Measurements from ENCODE around the gene HTR3A. TPM values are rescaled to one million over a fixed set of nuclear protein-coding genes. Genes with fewer than 3 reads are reported as not detected.

HTR3A gene
- total RNA-seq, 1 experiment from 2014 or later, result not detected

GRCh38 chr11:113977701-113978100 lies 2.8 kb downstream of the HTR3A start:
- no peak for DNase-seq (ENCODE audit: extremely low read depth, low read depth)

GRCh38 chr11:113979431-113979830 lies 4.5 kb downstream of the HTR3A start:
- DNase-seq (ENCODE audit: extremely low read depth, low read depth), result no peak

GRCh38 chr11:113980785-113981184 lies 5.9 kb downstream of the HTR3A start:
- DNase-seq (ENCODE audit: extremely low read depth, low read depth), result no peak

GRCh38 chr11:113982306-113982705 lies 7.4 kb downstream of the HTR3A start:
- DNase-seq (ENCODE audit: extremely low read depth, low read depth), result no peak

- DNase-seq (ENCODE audit: extremely low read depth, low read depth), result no peak
Observed at GRCh38 chr11:113984781-113985180, 9.9 kb downstream of the HTR3A start.

GRCh38 chr11:113985906-113986305 lies 11.0 kb downstream of the HTR3A start:
- DNase-seq (ENCODE audit: extremely low read depth, low read depth), result no peak

- no peak for DNase-seq (ENCODE audit: extremely low read depth, low read depth)
Observed at GRCh38 chr11:113986351-113987140, 11.6 kb downstream of the HTR3A start.

- no peak for DNase-seq (ENCODE audit: extremely low read depth, low read depth)
Observed at GRCh38 chr11:113989381-113989780, 14.5 kb downstream of the HTR3A start.

- no peak for DNase-seq (ENCODE audit: extremely low read depth, low read depth)
Observed at GRCh38 chr11:113989916-113990315, 15.0 kb downstream of the HTR3A start.

- DNase-seq (ENCODE audit: extremely low read depth, low read depth), result peak; percentile 21
Observed at GRCh38 chr11:113991170-113991569, 16.3 kb downstream of the HTR3A start.

GRCh38 chr11:113991718-113992458 lies 17.0 kb downstream of the HTR3A start:
- DNase-seq (ENCODE audit: extremely low read depth, low read depth), result no peak

GRCh38 chr11:113992459-113993110 lies 17.7 kb downstream of the HTR3A start:
- DNase-seq (ENCODE audit: extremely low read depth, low read depth), result no peak

- DNase-seq (ENCODE audit: extremely low read depth, low read depth), result no peak
Observed at GRCh38 chr11:113994077-113994954, 19.4 kb downstream of the HTR3A start.

- no peak for DNase-seq (ENCODE audit: extremely low read depth, low read depth)
Observed at GRCh38 chr11:113997473-113997872, 22.6 kb downstream of the HTR3A start.

GRCh38 chr11:113998574-113998973 lies 23.7 kb downstream of the HTR3A start:
- DNase-seq (ENCODE audit: extremely low read depth, low read depth), result no peak

- DNase-seq (ENCODE audit: extremely low read depth, low read depth), result no peak
Observed at GRCh38 chr11:114000526-114000925, 25.6 kb downstream of the HTR3A start.

- DNase-seq (ENCODE audit: extremely low read depth, low read depth), result no peak
Observed at GRCh38 chr11:114001416-114001815, 26.5 kb downstream of the HTR3A start.

GRCh38 chr11:114008331-114008730 lies 33.4 kb downstream of the HTR3A start:
- DNase-seq (ENCODE audit: extremely low read depth, low read depth), result no peak

- DNase-seq (ENCODE audit: extremely low read depth, low read depth), result no peak
Observed at GRCh38 chr11:114010931-114011330, 36.0 kb downstream of the HTR3A start.

- DNase-seq (ENCODE audit: extremely low read depth, low read depth), result no peak
Observed at GRCh38 chr11:114011443-114011842, 36.5 kb downstream of the HTR3A start.

GRCh38 chr11:114015117-114015516 lies 40.2 kb downstream of the HTR3A start:
- no peak for DNase-seq (ENCODE audit: extremely low read depth, low read depth)
